Cardiac muscle cell (in vitro differentiated cells and primary cell): ENCODE measurements around the gene FCHSD2. TPM values are rescaled to one million over a fixed set of nuclear protein-coding genes. Genes with fewer than 3 reads are reported as not detected.
"Not testable (repeated sequence)": the region's sequence is repeated elsewhere in the genome, so short reads cannot be mapped to it uniquely, and the experiment has no call there.

Source experiments
- DNase-seq, 2 donors: peaks; one replicate each; pipeline versions ENCODE4 v3.0.0 to v3.0.0-alpha.2; 2010 to 2017; ENCODE audit warnings: low read depth in 1 of 2, low spot score in 1 of 2
- H3K27ac ChIP-seq: fragments of 200-600 bp; sonication (generic); 2 replicates; pipeline ENCODE4 v1.5.1; 2016
- H3K27me3 ChIP-seq: fragments of 200-600 bp; sonication (generic); 2 replicates; pipeline ENCODE4 v1.6.0; 2016; ENCODE audit warnings: control low read depth
- H3K36me3 ChIP-seq: fragments of 200-600 bp; sonication (generic); 2 replicates; pipeline ENCODE4 v1.5.1; 2016; ENCODE audit warnings: control low read depth
- H3K4me1 ChIP-seq: fragments of 200-600 bp; sonication (generic); 2 replicates; pipeline ENCODE4 v1.8.1; 2017; ENCODE audit warnings: low read depth, mild to moderate bottlenecking, mixed run types
- H3K4me3 ChIP-seq: fragments of 200-600 bp; sonication (generic); 2 replicates; pipeline ENCODE4 v1.5.1; 2016; ENCODE audit warnings: mild to moderate bottlenecking
- H3K9me3 ChIP-seq: fragments of 200-600 bp; sonication (generic); 2 replicates; pipeline ENCODE4 v1.5.1; 2017; ENCODE audit warnings: low read depth, mild to moderate bottlenecking, control low read depth
- CTCF ChIP-seq: IDR thresholded peaks from 2 replicates; pipeline ENCODE4 v1.5.1; 2012; ENCODE audit warnings: low read depth, mild to moderate bottlenecking, low read length
- polyA plus RNA-seq: library from polyadenylated mRNA; unstranded; fragments of >200 nt; fragmentation: Nextera tagmentation; extraction: Ambion mirVana; gene quantifications from 2 replicates; pipeline ENCODE4 v1.2.1, GENCODE V29; 2016
- total RNA-seq: library from RNA; depleted of rRNA; stranded (reverse); fragments of >200 nt; gene quantifications from 2 replicates; pipeline ENCODE4 v1.2.3, GENCODE V29; 2016

Gene FCHSD2
- total and polyA plus RNA-seq, 2 experiments from 2014 or later = 12.3 to 16.9 TPM

GRCh38 chr11:72793076-72793424, 349.1 kb downstream of the FCHSD2 start:
- Histone ChIP-seq H3K27me3 (no peaks in the 10 kb centered on the region), H3K27ac (peak overlapping the region; percentile 88)
- no peak for TF ChIP-seq CTCF

GRCh38 chr11:72792437-72793021, 349.6 kb downstream of the FCHSD2 start:
- DNase-seq = no peak
- Histone ChIP-seq H3K27me3 (no peaks in the 10 kb centered on the region), H3K36me3 (no peaks in the 10 kb centered on the region), H3K4me3 (no peak overlapping the region), H3K9me3 (no peaks in the 10 kb centered on the region), H3K4me1 (peaks cover 37% of the 10 kb centered on the region), H3K27ac (peak overlapping the region; percentile 88)
- no peak for TF ChIP-seq CTCF

More at GRCh38 chr11:72793076-72793424, 349.1 kb downstream of the FCHSD2 start:
- Histone ChIP-seq H3K36me3 (no peaks in the 10 kb centered on the region), H3K4me3 (no peak overlapping the region), H3K9me3 (no peaks in the 10 kb centered on the region), H3K4me1 (peaks cover 31% of the 10 kb centered on the region)
- DNase-seq = no peak

- H3K36me3 ChIP-seq, H3K9me3 ChIP-seq, H3K27ac ChIP-seq, DNase-seq, H3K27me3 ChIP-seq, H3K4me3 ChIP-seq: not testable (repeated sequence)
- H3K4me1 ChIP-seq = peaks cover 41% of the 10 kb centered on the region
Observed at GRCh38 chr11:72791228-72791627, 350.9 kb downstream of the FCHSD2 start.

- no peaks in the 10 kb centered on the region for H3K27me3 ChIP-seq
- H3K9me3 ChIP-seq = no peaks in the 10 kb centered on the region
- H3K4me1 ChIP-seq = peaks cover 38% of the 10 kb centered on the region
- no peak overlapping the region for H3K4me3 ChIP-seq
- peak; percentile 46 to 61 for DNase-seq
- H3K27ac ChIP-seq = peak overlapping the region; percentile 84
- no peak for TF ChIP-seq CTCF
- H3K36me3 ChIP-seq = no peaks in the 10 kb centered on the region
Observed at GRCh38 chr11:72789493-72790131, 352.5 kb downstream of the FCHSD2 start.

GRCh38 chr11:72788241-72788640, 353.9 kb downstream of the FCHSD2 start:
- no peak for TF ChIP-seq CTCF
- DNase-seq = no peak
- H3K36me3 ChIP-seq = no peaks in the 10 kb centered on the region

DNA sequence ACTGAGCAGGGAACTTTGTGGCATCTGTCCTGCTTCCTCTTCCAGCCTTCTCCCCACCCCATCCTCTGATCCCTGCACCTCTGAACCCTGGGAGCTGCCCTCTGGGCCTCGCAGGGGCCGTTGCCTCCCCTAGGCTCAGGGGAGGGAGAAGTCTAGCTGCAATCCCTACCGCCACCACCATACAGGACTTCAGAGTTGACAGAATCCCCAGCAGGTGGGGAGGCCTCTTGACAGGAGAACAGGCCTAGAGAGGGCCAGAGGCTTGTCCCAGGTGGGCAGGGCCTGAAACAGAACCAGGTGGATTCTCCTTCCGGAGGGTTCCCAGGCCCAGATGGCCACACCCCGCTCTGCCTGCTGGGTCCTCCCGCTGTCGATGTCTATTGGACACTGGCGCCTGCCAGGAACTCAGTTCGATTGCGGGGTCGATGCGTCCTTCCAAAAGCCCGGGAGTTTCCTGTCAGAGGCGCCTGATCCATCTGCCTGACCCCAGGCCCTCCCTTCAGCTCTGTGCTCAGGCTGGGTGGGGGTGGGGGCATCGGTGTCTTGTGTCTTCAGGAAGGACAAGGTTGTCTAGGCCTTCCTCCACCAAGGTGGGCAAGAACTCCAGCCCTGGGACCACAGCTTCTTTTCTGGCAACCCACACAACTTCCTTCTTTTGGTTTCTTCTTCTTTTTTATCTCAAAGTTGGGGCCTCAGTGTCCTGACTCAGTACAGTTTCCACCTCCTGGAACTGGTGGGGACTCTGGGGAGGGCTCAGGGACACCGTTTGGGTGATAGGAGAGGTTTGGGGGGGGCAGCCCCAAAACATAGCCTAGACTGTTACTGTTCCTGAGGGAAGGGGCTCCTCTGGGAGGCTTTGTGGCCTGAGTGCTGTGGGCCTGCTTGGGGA, 354.7 kb downstream of the FCHSD2 start:
- Histone ChIP-seq H3K9me3 (no peaks in the 10 kb centered on the region), H3K36me3 (no peaks in the 10 kb centered on the region), H3K4me3 (no peak overlapping the region), H3K27ac (no peak overlapping the region), H3K4me1 (peaks cover 28% of the 10 kb centered on the region), H3K27me3 (no peaks in the 10 kb centered on the region)
- TF ChIP-seq CTCF = no peak
- DNase-seq = peak in 1 of 2 donors; percentile 40

More at GRCh38 chr11:72788241-72788640, 353.9 kb downstream of the FCHSD2 start:
- Histone ChIP-seq H3K4me3 (no peak overlapping the region), H3K4me1 (peaks cover 34% of the 10 kb centered on the region), H3K27ac (no peak overlapping the region), H3K27me3 (no peaks in the 10 kb centered on the region), H3K9me3 (no peaks in the 10 kb centered on the region)
